Breast epithelium (tissue), 3 donors: ENCODE measurements around the gene ZBTB49.

Experiments used
- POLR2A ChIP-seq: fragments of 450-650 bp; IDR thresholded peaks from one replicate; pipeline ENCODE4 v1.6.1; 2016; ENCODE audit warnings: antibody characterized with exemption, mild to moderate bottlenecking, moderate library complexity
- TF ChIP-seq, protein P1 (sequence below), 3 donors: fragments of 450-650 bp; IDR thresholded peaks; one replicate each; pipeline ENCODE4 v1.5.1; 2016 to 2017; ENCODE audit warnings: antibody characterized with exemption in 3 of 3, mild to moderate bottlenecking in 3 of 3, moderate library complexity in 3 of 3

DNA sequence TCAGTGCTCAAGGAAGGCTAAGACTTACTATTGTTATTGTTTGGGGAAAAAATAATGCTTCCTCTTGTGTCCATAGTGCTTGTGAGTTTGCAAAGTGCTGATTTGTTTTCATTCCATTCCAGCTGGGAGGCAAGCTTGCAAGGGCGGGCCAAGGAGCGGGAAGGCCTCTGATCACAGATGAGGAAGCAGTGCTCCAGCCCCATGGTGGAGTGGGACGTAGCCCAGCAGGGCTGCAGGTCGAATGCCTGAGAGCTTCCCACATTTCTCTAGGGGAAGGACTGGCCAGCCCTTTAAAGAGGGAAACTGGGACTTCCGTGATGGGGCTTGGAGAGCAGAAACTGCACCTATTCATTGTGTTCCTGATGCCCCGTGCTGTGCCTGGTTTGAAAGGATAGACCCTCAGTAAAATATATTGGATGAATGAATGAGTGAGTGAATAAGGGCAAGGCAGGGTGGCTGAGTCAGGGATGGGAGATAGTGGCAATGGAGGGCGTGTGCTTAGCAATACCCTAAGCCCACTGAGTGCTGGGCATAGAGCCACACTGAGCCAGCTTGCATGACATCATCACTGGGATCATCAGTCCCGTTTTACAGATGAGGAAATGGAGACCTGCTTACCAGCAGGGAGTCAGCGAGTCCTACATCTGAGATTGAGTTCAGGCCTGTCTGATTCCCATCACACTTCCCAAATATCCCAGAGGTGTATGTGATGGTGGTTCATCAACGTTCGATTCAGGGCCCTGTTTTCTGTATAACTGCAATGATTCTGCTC, 78.9 kb downstream of the ZBTB49 start:
- no peak for TF ChIP-seq POLR2A
- TF ChIP-seq, protein P1, sequence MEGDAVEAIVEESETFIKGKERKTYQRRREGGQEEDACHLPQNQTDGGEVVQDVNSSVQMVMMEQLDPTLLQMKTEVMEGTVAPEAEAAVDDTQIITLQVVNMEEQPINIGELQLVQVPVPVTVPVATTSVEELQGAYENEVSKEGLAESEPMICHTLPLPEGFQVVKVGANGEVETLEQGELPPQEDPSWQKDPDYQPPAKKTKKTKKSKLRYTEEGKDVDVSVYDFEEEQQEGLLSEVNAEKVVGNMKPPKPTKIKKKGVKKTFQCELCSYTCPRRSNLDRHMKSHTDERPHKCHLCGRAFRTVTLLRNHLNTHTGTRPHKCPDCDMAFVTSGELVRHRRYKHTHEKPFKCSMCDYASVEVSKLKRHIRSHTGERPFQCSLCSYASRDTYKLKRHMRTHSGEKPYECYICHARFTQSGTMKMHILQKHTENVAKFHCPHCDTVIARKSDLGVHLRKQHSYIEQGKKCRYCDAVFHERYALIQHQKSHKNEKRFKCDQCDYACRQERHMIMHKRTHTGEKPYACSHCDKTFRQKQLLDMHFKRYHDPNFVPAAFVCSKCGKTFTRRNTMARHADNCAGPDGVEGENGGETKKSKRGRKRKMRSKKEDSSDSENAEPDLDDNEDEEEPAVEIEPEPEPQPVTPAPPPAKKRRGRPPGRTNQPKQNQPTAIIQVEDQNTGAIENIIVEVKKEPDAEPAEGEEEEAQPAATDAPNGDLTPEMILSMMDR (IDR thresholded peaks at IDR 0.05): no peak
